OCI-M2 (cell line): ENCODE measurements around the gene GMPR2.
A peak's percentile ranks its signal among the peaks of the same experiment; 100 is the strongest.

Experiments
- DNase-seq: peaks from one replicate; lab custom pipeline; 2025; ENCODE audit not compliant: unreplicated experiment; lab: John Stamatoyannopoulos, UW

The GMPR2 gene

DNA sequence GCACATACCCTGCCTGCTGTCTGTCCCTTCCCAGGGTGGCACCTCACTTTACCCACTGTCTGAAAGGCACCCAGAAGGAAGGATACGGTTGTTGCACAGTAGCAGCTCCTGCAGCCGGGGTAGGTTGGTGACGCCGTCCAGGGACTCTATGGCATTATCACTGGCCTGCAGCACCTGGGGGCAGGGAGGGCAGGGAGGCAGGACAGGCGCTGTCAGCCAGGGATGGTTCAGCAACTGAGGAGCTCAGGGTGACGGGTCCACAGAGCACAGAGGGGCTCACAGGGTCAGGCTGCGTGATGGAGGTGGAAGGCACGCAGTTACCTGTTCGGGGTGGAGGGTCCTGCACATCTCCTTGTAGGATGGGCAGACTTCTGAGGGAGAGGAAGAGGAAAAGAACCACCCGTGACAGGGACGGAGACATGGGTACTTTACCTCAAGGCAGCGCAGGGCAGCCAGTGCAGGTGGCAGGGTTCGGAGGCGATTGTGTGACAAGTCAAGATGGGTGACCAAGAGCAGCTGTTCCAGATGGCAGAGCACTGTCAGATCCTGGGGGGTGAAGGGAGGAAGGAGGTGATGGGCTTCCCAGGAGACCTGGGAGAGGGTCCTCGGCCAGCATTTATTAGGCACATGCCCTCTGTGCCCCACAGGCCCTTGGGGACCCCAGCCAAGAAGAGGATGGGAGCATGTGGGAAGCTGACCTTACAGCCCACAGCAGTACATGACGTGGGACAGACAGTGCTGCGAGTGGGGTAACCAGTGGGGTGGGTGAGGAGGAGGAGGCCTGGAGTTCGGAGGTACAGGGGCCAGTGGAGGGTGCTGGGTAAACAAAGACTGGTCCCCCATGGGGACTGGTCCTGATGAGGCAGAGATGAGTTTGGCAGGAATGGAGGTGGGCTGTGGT, 33.9 kb downstream of the GMPR2 start:
- no peak for DNase-seq

DNA sequence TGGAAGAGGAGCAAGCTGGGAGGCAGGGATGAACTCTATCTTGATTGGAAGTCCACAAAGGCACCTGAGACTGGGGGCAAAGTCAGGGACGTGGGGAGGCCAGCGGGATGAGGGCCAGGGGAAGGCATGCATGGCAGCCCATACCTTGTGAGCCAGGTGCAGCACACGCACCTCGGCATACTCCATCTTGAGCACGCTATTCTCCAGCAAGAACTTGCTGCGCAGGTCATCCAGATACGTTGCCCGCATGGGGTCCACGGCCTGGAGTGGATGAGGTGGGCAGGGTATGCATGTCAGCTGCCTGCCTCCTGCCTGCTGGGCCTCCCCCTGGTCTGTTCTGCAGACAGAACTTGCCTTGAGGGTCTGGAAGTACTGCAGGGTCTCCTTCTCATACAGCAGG, 34.8 kb downstream of the GMPR2 start:
- DNase-seq: no peak

DNA sequence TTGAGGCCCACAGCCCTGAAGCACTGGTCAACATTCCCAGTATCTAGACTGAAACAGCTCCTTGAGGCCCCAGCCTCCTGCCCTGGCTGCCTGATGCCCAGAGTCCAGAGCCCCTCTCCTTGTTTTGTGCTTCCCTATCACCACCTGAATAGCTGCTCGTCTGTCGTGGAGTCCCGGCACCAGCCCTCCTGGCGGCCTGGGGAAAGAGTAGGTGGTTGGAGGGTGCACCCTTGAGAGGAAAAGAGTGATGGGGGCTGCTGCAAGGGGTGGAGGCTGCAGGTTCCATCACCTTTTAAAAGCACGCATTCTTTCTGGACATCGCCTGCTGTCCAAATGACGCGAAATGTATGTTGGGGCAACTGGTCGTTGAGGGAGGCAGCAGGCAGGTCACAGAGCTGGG, 35.5 kb downstream of the GMPR2 start:
- no peak for DNase-seq

DNA sequence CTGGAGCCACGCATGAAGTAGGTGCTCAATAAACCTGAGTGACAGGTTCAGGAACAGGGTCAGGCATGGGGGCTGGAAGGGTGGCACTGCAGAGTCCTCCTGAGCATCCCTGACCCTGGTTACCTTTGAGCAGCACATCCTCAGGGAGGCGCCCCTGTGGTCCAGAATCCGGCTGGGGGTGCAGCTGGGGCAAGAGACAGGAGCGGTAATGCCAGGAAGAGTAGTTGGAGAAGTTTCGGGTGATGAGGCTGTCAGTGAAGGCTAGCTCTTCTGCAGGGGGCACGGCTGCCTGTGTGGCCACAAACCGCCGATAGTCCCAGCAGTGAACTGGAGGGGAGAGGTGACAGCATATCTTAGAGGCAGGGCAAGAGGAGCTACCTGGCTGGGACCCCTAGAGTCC, 36.6 kb downstream of the GMPR2 start:
- DNase-seq: no peak

DNA sequence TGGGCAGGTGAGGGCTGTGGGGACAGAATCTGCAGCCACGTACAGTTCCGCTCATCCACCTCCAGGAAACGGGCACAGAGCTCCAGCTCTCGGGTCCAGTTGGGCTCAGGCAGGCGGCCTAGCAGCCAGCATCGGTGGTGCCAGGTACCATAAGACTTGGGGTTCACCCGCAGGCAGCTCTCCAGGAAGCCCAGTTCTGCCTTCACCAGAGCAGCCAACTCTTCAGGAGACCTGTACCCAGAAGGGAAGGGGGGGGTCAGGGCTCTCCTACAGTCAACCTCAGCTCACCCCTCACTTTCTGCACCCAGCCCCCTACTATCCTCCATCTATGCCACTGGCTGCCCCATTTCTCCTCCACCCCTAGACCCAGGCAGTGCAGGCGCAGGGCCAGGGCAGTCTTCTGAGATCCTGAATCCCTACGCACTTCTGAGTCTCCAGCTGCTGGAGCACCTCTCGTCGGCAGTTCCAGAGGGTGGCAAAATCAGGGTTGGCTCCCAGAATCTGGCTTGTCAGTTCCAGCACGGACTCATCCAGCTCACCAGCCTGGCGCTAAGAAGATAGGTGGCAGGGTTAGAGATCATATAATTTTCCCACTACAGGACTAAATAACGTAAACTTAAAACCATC, 37.3 kb downstream of the GMPR2 start:
- DNase-seq: no peak

DNA sequence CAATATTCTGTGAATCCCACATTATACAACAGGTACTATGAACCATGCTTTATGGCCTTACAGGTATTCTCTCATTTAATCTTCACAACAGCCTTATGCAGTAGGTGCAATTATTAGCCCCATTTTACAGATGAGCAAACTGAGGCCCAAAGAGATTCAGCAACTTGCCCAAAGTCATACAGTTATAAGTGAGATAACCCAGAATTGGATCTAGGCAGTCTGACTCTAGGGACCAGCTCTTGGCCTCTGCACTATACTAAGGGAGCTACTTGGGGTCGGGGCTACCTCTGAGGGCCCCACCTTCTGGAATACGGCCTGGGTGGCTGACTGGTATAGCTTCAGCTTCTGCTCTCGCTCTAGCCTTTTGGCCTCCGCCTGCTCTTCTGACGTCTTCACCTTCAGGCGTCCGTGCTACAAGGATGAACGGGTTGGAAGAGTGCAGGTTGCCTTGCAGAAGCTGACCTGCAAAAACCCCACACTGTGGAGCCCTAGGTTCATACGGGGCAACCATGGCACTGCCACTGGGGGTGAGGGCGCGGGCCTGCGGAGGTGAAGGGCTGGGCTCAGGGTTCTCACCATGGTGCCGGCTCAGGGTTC, 37.9 kb downstream of the GMPR2 start:
- no peak for DNase-seq

DNA sequence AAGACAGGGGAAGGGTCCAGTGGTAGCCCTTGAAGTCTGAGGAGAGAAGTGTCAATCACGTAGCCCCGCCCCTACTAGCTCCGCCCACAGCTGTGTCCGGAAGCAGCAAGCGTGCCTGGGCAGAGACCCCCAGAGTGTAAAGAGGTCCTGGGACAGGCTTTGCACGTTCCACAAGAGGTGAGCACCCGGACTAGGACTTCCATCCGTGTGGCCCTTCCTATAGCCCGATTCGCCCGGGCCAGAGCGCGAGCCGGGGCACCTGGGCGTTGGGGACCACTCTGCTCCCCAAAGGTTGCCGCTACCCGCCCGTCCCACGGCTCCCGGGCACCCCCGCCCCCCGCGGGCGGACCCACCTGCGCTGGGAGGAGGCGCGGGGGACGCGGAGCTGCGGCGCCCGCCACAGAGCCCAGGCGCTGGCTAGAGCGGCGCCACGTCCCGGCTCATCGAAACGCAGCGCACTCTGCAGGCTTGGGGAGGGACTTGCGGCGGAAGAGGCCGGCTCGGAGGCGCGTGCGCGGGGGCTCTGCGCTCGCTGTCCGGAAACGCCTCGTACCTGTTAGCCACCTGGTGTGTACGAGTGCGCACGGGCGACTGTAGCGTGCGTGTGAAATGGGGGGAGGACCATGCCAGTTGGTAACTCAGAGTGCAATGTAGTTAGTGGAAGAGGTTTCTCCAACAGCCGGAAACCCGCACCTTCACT, 38.6 kb downstream of the GMPR2 start, which contains the start of gene RABGGTA:
Gene RABGGTA, minus strand, starts transcription at position 464 of the 700 bp plus-strand sequence. CDS start 482 bp downstream, outside the sequence.
- DNase-seq: peak; percentile 78

DNA sequence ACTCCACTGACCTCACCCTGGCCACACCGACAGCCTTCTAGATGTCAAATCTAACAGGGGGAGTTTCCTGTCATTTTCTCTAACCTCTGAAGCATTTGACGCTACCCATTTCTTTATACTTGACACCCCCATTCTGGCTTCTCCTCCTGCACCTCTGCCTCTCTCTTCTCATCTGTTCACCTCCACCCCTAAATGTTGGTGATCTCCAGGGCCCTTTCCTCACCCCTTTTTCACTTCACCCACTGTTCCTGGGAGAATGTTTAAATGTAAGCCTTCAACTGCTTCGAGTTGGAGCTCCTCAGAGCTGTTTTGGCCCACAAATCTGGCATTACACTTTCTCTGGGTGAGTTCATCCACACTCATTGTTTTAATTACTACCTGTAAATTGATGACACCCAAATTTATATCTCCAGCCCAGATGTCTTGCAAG, 39.1 kb downstream of the GMPR2 start:
- no peak for DNase-seq

DNA sequence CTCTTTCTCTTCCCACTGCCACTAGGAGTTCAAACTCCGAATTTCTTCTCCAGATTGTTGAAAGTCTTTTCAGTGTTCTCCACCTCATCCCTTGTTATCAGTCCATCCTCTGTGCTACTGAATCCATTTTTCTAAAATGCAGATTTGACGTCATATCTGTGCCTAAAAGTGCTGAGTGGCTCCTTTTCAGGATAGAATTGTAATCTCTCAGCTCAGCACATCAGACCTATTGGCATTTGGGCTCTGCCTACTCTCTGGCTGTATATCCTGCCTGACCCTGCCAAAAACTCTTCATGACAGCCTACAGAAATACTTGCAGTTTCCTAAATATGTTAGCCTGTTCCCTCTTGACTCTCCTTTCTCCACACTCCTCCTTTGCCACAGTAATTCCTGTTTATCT, 39.7 kb downstream of the GMPR2 start:
- no peak for DNase-seq

DNA sequence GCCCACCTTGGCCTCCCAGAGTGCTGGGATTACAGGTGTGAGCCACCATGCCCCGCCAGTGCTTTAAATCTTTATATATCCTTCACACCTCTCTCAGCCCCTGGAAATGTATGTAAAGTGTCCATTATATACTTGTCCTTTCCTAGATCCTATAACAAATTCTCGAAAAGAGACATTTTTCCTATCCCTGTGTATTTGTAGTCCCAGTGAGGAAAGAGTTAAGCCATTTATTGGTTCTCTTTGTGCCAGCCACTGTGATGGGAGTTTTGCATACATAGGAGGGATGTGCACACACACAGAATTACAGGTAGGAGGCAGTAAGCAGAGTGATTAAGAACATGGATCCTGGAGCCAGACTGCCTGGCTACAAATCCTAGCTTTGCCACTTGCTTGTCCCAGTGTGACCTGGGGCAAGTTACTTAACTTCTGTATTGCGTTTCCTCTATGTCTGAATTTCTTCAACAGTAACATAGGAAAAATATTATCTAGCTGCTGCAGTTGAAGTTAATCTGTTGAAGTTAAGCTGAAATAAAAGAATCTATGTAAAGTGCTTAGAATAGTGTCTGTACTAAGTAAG, 40.8 kb downstream of the GMPR2 start:
- no peak for DNase-seq

DNA sequence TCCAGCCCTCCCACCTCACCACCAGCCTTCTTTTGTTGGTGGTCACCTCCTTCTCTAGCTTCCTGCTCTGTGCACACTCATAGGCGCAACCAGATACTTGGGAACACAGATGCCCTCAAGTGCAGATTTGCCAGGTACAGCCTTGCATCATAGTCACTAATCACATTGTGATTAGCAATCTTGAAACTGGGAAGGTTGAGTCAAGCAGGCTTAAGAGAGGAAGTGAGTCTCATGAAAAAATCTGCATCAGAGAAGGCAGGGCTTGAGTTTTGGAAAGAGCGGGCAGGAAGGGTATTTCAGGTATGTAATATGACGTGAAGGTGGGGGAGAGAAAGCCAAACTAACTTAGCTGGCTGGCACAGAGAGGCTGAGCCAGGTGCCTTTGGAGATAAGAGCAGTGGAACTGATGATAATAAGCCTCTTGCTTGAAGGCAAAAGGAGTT, 41.4 kb downstream of the GMPR2 start:
- DNase-seq: no peak

DNA sequence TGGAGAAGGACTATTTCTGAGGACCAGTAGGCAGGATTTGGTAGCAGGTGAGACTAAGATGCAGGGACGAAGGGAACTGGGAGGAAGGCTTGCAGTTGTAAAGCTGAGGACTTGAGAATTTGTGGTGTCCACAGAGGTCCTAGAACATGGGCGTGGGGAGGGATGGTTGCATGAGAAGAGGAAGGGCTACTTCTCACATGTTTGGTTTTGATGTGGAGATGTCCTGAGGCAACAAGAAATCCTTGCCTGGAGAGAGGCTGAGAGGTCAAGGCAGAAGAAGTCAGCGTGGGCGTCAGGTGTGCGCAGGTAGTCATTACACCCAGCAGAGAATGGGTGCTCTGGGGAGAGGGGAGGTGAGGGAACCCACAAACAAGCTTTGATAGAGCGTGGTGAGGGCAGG, 44.3 kb downstream of the GMPR2 start:
- DNase-seq: no peak

DNA sequence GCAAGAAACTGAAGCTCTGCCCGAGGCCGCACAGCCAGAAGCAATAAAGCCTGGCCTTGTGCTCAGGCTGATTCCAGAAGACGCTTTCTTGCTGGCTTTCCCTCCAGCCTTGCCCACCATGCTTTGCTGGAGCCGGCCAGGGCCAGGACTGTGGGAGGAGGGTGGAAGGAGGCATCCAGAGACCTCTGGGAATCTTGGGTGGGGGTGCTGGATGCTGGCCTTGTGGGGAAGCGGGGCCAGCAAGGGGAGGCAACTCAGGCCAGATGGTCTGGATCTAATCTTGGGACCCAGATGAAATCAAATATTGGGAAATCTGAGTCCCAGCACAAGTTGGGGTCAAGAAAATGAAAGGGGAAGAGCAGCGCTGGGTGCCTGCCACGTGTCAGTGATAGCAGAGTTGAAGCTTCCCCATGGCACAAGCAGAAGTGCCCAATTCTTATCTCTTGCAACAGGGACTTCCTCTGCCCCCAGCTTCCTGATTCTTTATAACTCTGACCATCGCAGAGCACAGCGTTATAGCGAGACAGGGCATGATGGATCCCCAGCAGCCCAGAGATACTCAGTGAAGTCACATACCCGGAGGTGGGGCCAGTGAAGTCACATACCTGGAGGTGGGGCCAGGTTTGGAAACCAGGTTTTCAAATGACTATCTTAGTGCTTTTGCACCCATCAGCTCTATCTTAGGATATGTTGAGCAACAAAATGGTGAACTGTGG, 45.0 kb downstream of the GMPR2 start:
- DNase-seq: no peak

DNA sequence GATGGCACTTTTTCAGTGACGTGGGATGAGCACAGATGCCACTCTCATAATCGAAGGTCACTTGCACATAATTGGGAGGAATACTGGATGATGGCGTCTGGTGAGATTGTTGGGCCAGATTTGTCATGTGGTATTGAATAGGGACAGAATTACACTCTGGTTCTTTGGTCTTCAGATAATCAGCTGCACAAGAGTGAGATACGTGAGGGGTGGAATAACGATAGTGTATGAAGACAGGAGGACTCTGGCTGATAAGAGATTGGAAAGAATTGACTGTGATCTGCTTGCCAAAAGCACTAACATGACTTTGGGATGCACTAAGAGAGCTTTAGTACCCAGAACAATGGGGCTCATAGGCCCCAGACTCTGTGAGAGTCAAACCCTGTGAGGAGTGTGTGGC, 45.7 kb downstream of the GMPR2 start:
- DNase-seq: no peak

DNA sequence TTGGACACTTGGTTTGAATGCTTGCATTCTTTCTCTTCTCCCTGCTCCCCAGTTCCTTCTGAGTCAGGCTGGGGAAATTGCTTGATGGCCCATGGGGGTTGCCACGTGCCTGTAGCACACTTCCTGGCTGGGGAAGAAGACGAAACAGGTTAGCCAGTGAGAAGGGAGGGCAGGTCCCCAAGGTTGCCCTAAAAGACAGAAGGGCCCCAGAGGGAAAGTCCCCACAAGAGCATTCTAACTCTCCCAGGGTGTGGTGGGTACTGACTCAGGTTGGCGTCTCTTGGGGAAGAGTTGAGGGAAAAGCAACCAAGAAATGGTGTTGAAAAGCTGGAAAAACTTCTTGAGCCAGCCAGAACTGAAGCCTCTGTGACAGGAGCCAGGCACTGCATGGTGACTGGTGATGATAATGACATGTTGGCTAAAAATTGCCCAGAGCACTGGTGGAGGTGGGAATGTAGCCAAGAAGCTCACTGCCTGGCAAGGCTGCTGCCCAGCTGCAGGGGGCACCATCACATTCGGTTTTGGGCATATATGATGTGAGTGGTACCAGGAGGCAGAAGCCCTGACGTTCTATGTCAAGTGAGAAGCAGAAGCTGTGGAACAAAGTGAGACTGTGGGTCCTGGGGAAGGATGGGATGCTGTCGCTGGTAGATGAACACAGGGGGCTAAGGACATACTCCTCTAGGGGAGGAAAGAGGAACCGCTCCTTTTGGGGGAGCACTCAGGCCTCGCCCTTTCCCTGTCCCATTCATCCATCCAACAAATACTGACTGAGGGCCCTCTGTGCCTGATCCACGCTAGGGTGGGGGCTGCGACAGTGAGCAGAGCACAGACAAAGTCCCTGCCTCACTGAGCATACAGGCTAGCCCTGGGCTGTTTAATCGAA, 46.8 kb downstream of the GMPR2 start:
- no peak for DNase-seq

DNA sequence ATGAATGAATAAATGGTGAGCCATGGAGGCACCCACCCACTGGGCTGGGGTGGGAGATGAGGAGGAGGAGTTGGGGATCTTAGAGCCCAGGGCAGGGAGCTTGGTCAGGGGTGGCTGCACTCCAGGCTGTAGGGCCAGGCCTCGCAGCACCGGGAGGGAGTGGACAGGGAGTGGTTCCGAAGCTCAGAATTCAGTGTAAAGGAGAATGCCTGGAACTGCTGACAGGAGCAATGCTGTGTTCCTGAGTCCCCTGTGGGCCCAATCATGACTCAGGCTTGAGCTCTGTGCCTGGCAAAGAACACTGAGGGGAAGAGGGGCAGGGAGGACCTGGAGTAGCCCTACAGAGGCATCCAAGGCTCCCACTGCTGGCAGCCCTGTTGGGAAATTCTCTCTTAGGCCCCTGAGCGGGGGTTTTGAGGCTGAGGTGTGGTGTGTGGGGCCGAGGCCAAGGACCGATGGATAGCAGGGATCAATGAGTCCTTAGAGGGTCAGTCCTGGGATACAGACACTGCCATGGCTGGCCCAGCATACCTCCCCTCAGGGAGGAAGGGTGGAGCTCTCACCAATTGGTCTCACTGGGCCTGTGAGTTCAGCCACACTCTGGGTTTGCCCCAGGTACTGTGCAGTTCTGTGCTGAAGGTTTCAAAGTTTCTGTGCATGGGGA, 48.2 kb downstream of the GMPR2 start:
- no peak for DNase-seq

DNA sequence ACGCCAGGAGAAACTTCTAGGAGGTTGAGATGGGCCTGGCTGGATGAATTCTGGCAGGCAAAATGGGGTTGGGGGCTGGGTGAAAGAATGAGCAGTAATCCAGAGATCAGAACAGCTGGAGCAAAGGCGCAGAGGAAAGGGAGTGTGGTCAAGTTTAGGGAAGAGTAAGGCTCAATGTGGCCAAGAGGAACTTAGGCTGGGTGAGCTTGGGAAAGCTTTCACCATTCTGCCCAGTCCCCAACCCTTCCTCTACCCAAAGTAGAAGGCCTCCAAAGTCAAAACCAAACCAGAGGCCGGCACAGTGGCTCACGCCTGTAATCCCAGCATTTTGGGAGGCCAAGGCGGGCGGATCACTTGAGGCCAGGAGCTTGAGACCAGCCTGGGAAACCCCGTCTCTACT, 48.9 kb downstream of the GMPR2 start:
- no peak for DNase-seq

DNA sequence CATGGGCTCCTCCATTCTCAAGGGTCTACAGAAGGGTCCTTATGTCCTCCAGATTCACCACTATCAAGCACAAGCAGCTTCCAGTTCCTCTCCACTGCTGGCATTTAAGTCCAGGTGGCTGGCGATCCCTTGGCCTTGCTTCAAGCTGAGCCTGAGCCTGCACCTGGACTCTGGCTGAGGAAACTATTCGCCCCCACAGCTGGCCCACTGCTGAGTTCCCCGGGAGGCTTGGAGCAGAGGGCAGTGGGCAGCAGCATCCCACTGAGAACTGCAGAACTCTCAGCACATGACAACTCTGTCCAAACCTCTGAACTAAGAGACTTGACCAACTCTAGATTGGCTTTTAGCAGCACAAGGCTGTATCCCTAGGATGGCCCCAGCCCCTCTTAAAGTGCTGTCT, 50.0 kb downstream of the GMPR2 start:
- no peak for DNase-seq
